ENCODE results near the gene CNTNAP2. TPM values are rescaled to one million over a fixed set of nuclear protein-coding genes. Genes with fewer than 3 reads are reported as not detected.

Gene CNTNAP2
- total RNA-seq, 1 experiment from 2014 or later, result 60.0 TPM

GRCh38 chr7:146626912-146627311 lies 510.3 kb downstream of the CNTNAP2 start:
- Histone ChIP-seq H3K27me3 (replicated peaks; ENCODE audit: insufficient read depth, low read depth, low read length, poor library complexity) (no peaks in the 10 kb centered on the region), H3K9me3 (ENCODE audit: low read depth, low read length, poor library complexity, severe bottlenecking) (no peaks in the 10 kb centered on the region), H3K36me3 (ENCODE audit: insufficient read depth, low read length, poor library complexity, severe bottlenecking) (no peaks in the 10 kb centered on the region), H3K27ac (ENCODE audit: low read depth, low read length, poor library complexity, severe bottlenecking) (no peak overlapping the region), H3K4me1 (ENCODE audit: insufficient read depth, low read length, poor library complexity, severe bottlenecking) (no peaks in the 10 kb centered on the region), H3K4me3 (ENCODE audit: low read depth, low read length, poor library complexity, severe bottlenecking) (no peak overlapping the region)
- TF ChIP-seq EZH2 (IDR thresholded peaks at IDR 0.05; ENCODE audit: borderline replicate concordance, low read depth, low read length, poor library complexity, severe bottlenecking), result no peak
- TF ChIP-seq CTCF (conservative IDR thresholded peaks at IDR 0.05; ENCODE audit: low read depth, low read length), result no peak
- ChIA-PET CTCF (no interaction called here), POLR2A (ENCODE audit: low non-redundant PET) (no interaction called here)
- no TSS peak for BruUV-seq (replicated peaks)
- intact Hi-C loops (cut with micrococcal nuclease; ENCODE audit: unreplicated experiment), result no loop called here
- no peak for DNase-seq (ENCODE audit: low spot score)

GRCh38 chr7:146635205-146636032 lies 518.8 kb downstream of the CNTNAP2 start:
- no peaks in the 10 kb centered on the region for H3K36me3 ChIP-seq (ENCODE audit: insufficient read depth, low read length, poor library complexity, severe bottlenecking)
- H3K9me3 ChIP-seq (ENCODE audit: low read depth, low read length, poor library complexity, severe bottlenecking), result no peaks in the 10 kb centered on the region
- ChIA-PET CTCF (no interaction called here), POLR2A (ENCODE audit: low non-redundant PET) (no interaction called here)
- DNase-seq (ENCODE audit: low spot score), result no peak
- H3K27ac ChIP-seq (ENCODE audit: low read depth, low read length, poor library complexity, severe bottlenecking), result no peak overlapping the region
- TF ChIP-seq EZH2 (IDR thresholded peaks at IDR 0.05; ENCODE audit: borderline replicate concordance, low read depth, low read length, poor library complexity, severe bottlenecking) (no peak), CTCF (conservative IDR thresholded peaks at IDR 0.05; ENCODE audit: low read depth, low read length) (no peak)
- H3K4me3 ChIP-seq (ENCODE audit: low read depth, low read length, poor library complexity, severe bottlenecking), result no peak overlapping the region
- no TSS peak for BruUV-seq (replicated peaks)
- H3K4me1 ChIP-seq (ENCODE audit: insufficient read depth, low read length, poor library complexity, severe bottlenecking), result no peaks in the 10 kb centered on the region
- intact Hi-C loops (cut with micrococcal nuclease; ENCODE audit: unreplicated experiment), result no loop called here
- H3K27me3 ChIP-seq (replicated peaks; ENCODE audit: insufficient read depth, low read depth, low read length, poor library complexity), result no peaks in the 10 kb centered on the region

GRCh38 chr7:146636033-146636356 lies 519.4 kb downstream of the CNTNAP2 start:
- Histone ChIP-seq H3K27ac (ENCODE audit: low read depth, low read length, poor library complexity, severe bottlenecking) (no peak overlapping the region), H3K9me3 (ENCODE audit: low read depth, low read length, poor library complexity, severe bottlenecking) (no peaks in the 10 kb centered on the region), H3K36me3 (ENCODE audit: insufficient read depth, low read length, poor library complexity, severe bottlenecking) (no peaks in the 10 kb centered on the region), H3K27me3 (replicated peaks; ENCODE audit: insufficient read depth, low read depth, low read length, poor library complexity) (no peaks in the 10 kb centered on the region), H3K4me3 (ENCODE audit: low read depth, low read length, poor library complexity, severe bottlenecking) (no peak overlapping the region), H3K4me1 (ENCODE audit: insufficient read depth, low read length, poor library complexity, severe bottlenecking) (no peaks in the 10 kb centered on the region)
- DNase-seq (ENCODE audit: low spot score), result no peak
- intact Hi-C loops (cut with micrococcal nuclease; ENCODE audit: unreplicated experiment), result no loop called here
- CTCF ChIA-PET, result no interaction called here
- TF ChIP-seq EZH2 (IDR thresholded peaks at IDR 0.05; ENCODE audit: borderline replicate concordance, low read depth, low read length, poor library complexity, severe bottlenecking) (no peak), CTCF (conservative IDR thresholded peaks at IDR 0.05; ENCODE audit: low read depth, low read length) (no peak)
- no TSS peak for BruUV-seq (replicated peaks)
- POLR2A ChIA-PET (ENCODE audit: low non-redundant PET), result no interaction called here
